WTC11 (cell line): ENCODE results near the gene BCAS1. TPM values are rescaled to one million over a fixed set of nuclear protein-coding genes. Genes with fewer than 3 reads are reported as not detected.

Source experiments
- ATAC-seq: fragments of 200-7000 bp; cut with Tn5 transposase; 2 replicates; pipeline ENCODE4 v1.10.0; 2021; ENCODE audit warnings: mild to moderate bottlenecking, moderate library complexity
- CTCF ChIA-PET: fragments of 300-600 bp; sonication (Branson Sonifier 250); formaldehyde crosslinking; loops from one replicate; lab custom pipeline; 2021; ENCODE audit warnings: antibody characterized with exemption; lab: Charles Lee
- POLR2A ChIA-PET: fragments of 350-600 bp; sonication (Branson Sonifier 250); formaldehyde crosslinking; loops from one replicate; lab custom pipeline; 2021; ENCODE audit warnings: antibody characterized with exemption; lab: Charles Lee
- DNase-seq: peaks from one replicate; pipeline ENCODE4 v3.0.0; 2021; ENCODE audit warnings: low spot score
- H3K27ac Mint-ChIP-seq: 2 replicates; pipeline ENCODE4 v1.8.0; 2021; ENCODE audit warnings: mixed read lengths
- H3K27me3 Mint-ChIP-seq: 2 replicates; pipeline ENCODE4 v1.8.0; 2021; ENCODE audit warnings: low read depth, mild to moderate bottlenecking, moderate library complexity, mixed read lengths
- H3K36me3 Mint-ChIP-seq: 2 replicates; pipeline ENCODE4 v1.8.0; 2021; ENCODE audit warnings: mixed read lengths
- H3K4me1 Mint-ChIP-seq: 2 replicates; pipeline ENCODE4 v1.8.0; 2022; ENCODE audit warnings: mixed read lengths
- H3K4me3 Mint-ChIP-seq: 2 replicates; pipeline ENCODE4 v1.8.0; 2021; ENCODE audit warnings: mild to moderate bottlenecking, moderate library complexity, mixed read lengths
- H3K9me3 Mint-ChIP-seq: 2 replicates; pipeline ENCODE4 v1.8.0; 2021; ENCODE audit warnings: mixed read lengths
- ATF1 ChIP-seq: sonication (generic); formaldehyde crosslinking; IDR thresholded peaks from 2 replicates; pipeline ENCODE4 v1.8.1; 2023; ENCODE audit warnings: mild to moderate bottlenecking, moderate library complexity, missing genetic modification reagents
- ELF4 ChIP-seq: sonication (generic); formaldehyde crosslinking; IDR thresholded peaks from 2 replicates; pipeline ENCODE4 v1.8.1; 2022; ENCODE audit warnings: low read depth, mild to moderate bottlenecking, moderate library complexity, missing genetic modification reagents
- EMX1 ChIP-seq: fragments of 250-450 bp; sonication (Bioruptor Pico); IDR thresholded peaks from 2 replicates; pipeline ENCODE4 v1.8.0; 2021; ENCODE audit warnings: mild to moderate bottlenecking
- FOXK1 ChIP-seq: sonication (generic); formaldehyde crosslinking; IDR thresholded peaks from 2 replicates; pipeline ENCODE4 v1.8.0; 2022; ENCODE audit warnings: mild to moderate bottlenecking, moderate library complexity, missing genetic modification reagents
- GRHL2 ChIP-seq: fragments of 250-450 bp; sonication (Bioruptor Pico); IDR thresholded peaks from 2 replicates; pipeline ENCODE4 v1.8.0; 2022; ENCODE audit warnings: mild to moderate bottlenecking, moderate library complexity; ENCODE audit not compliant: insufficient replicate concordance, severe bottlenecking
- GTF2I ChIP-seq: fragments of 250-450 bp; sonication (Bioruptor Pico); conservative IDR thresholded peaks from 2 replicates; pipeline ENCODE4 v1.4.0; 2021; ENCODE audit warnings: mild to moderate bottlenecking
- HMGA2 ChIP-seq: fragments of 250-450 bp; sonication (Bioruptor Pico); IDR thresholded peaks from 2 replicates; pipeline ENCODE4 v1.4.0; 2021; ENCODE audit warnings: mild to moderate bottlenecking, moderate library complexity
- KAT7 ChIP-seq: sonication (generic); formaldehyde crosslinking; IDR thresholded peaks from 2 replicates; pipeline ENCODE4 v1.8.1; 2023; ENCODE audit warnings: missing genetic modification reagents, mild to moderate bottlenecking, borderline replicate concordance
- MAX ChIP-seq: sonication (generic); formaldehyde crosslinking; IDR thresholded peaks from 2 replicates; pipeline ENCODE4 v1.8.0; 2022; ENCODE audit warnings: mild to moderate bottlenecking, missing genetic modification reagents
- NFYB ChIP-seq: sonication (generic); formaldehyde crosslinking; conservative IDR thresholded peaks from 2 replicates; pipeline ENCODE4 v1.8.0; 2022; ENCODE audit warnings: low read depth, missing genetic modification reagents
- NR1H2 ChIP-seq: sonication (generic); formaldehyde crosslinking; IDR thresholded peaks from 2 replicates; pipeline ENCODE4 v1.9.0; 2021; ENCODE audit warnings: mild to moderate bottlenecking, moderate library complexity, missing genetic modification reagents
- SMAD3 ChIP-seq: sonication (generic); formaldehyde crosslinking; IDR thresholded peaks from 2 replicates; pipeline ENCODE4 v1.8.0; 2022; ENCODE audit warnings: missing genetic modification reagents, mild to moderate bottlenecking, borderline replicate concordance
- TEAD1 ChIP-seq: sonication (generic); formaldehyde crosslinking; IDR thresholded peaks from 2 replicates; pipeline ENCODE4 v1.8.0; 2022; ENCODE audit warnings: mild to moderate bottlenecking, missing genetic modification reagents
- ZMAT4 ChIP-seq: fragments of 250-450 bp; sonication (Bioruptor Pico); IDR thresholded peaks from 2 replicates; pipeline ENCODE4 v1.9.0; 2021; ENCODE audit warnings: mild to moderate bottlenecking
- ZNF138 ChIP-seq: sonication (generic); formaldehyde crosslinking; conservative IDR thresholded peaks from 2 replicates; pipeline ENCODE4 v1.8.1; 2022; ENCODE audit warnings: mild to moderate bottlenecking, moderate library complexity, missing genetic modification reagents
- ZNF532 ChIP-seq: fragments of 250-450 bp; sonication (Bioruptor Pico); IDR thresholded peaks from 2 replicates; pipeline ENCODE4 v1.9.0; 2021; ENCODE audit warnings: mild to moderate bottlenecking, borderline replicate concordance
- total RNA-seq: library from RNA; stranded (reverse); gene quantifications from 3 replicates; pipeline ENCODE4 v1.2.3, GENCODE V29; 2021

Gene BCAS1
- total RNA-seq, 1 experiment from 2014 or later = 0.11 TPM

- TF ChIP-seq FOXK1 (no peak), SMAD3 (CRISPR knock-in tag) (no peak), ATF1 (CRISPR knock-in tag) (no peak), ZNF138 (CRISPR knock-in tag) (no peak), NR1H2 (CRISPR knock-in tag) (no peak), TEAD1 (CRISPR knock-in tag) (no peak)
These were observed 150.5 kb downstream of the BCAS1 start (continued) for GRCh38 chr20:53919886-53920285.

- ATAC-seq (peak; percentile 87), DNase-seq (peak; percentile 73)
- Mint-ChIP-seq H3K27me3 (no peaks in the 10 kb centered on the region; the same call in 1 of the 2 replicates), H3K36me3 (no peaks in the 10 kb centered on the region), H3K27ac (peak overlapping the region; percentile 65), H3K4me3 (peak overlapping the region; percentile 48), H3K9me3 (0 out of 2 replicates have a peak, but pooled peaks cover under 1% of the 10 kb centered on the region), H3K4me1 (peaks cover 58% of the 10 kb centered on the region)
- TF ChIP-seq NFYB (CRISPR knock-in tag) (peak; percentile 49; the same call in 1 of the 2 replicates), MAX (CRISPR knock-in tag) (no peak)
- ChIA-PET CTCF (interaction anchor here (0.9 to 5.1 kb wide), 10 partner anchors 17 to 506 kb away, joined by 3 to 22 read pairs (median 4); no protein-coding TSS in a partner anchor), POLR2A (interaction anchor here (0.6 to 1.3 kb wide), 6 partner anchors 15 to 500 kb away, joined by 3 to 4 read pairs (median 4); no protein-coding TSS in a partner anchor)
These were observed 151.4 kb downstream of the BCAS1 start for GRCh38 chr20:53918949-53919361.

- no peaks in the 10 kb centered on the region for H3K36me3 Mint-ChIP-seq
- CTCF ChIA-PET = interaction anchor here (1.1 to 5.1 kb wide), 7 partner anchors 18 to 370 kb away, joined by 4 to 31 read pairs (median 5); no protein-coding TSS in a partner anchor
- no peak for ATAC-seq
- no peaks in the 10 kb centered on the region for H3K9me3 Mint-ChIP-seq
- TF ChIP-seq ZNF532 (CRISPR knock-in tag) = no peak
- TF ChIP-seq KAT7 (CRISPR knock-in tag) = no peak
- TF ChIP-seq EMX1 = no peak
- no peak for TF ChIP-seq ZMAT4 (CRISPR knock-in tag)
- no peak for TF ChIP-seq ELF4 (CRISPR knock-in tag)
- TF ChIP-seq GTF2I (CRISPR knock-in tag) = no peak
- no peak for TF ChIP-seq GRHL2 (CRISPR knock-in tag)
- no peak for TF ChIP-seq HMGA2 (CRISPR knock-in tag)
- TF ChIP-seq, all 79 proteins: peak for 0
- Mint-ChIP-seq H3K27me3 (no peaks in the 10 kb centered on the region; the same call in 1 of the 2 replicates), H3K27ac (peak overlapping the region; percentile 6; the same call in 1 of the 2 replicates), H3K4me1 (peaks cover 58% of the 10 kb centered on the region), H3K4me3 (no peak overlapping the region)
- no peak for DNase-seq
- POLR2A ChIA-PET = interaction anchor here (1.3 kb wide), 1 partner anchor 499 kb away, joined by 3 read pairs; no protein-coding TSS in a partner anchor
These were observed 152.4 kb downstream of the BCAS1 start for GRCh38 chr20:53918020-53918311.
